Measurements from ENCODE around the gene ZIC2. TPM values are rescaled to one million over a fixed set of nuclear protein-coding genes. Genes with fewer than 3 reads are reported as not detected.
"Not testable (repeated sequence)": the region's sequence is repeated elsewhere in the genome, so short reads cannot be mapped to it uniquely, and the experiment has no call there.

Gene ZIC2
- total RNA-seq, 3 donors from 2014 or later (not counting 1 experiment from before 2014, with no cell fraction given) = not detected

DNA sequence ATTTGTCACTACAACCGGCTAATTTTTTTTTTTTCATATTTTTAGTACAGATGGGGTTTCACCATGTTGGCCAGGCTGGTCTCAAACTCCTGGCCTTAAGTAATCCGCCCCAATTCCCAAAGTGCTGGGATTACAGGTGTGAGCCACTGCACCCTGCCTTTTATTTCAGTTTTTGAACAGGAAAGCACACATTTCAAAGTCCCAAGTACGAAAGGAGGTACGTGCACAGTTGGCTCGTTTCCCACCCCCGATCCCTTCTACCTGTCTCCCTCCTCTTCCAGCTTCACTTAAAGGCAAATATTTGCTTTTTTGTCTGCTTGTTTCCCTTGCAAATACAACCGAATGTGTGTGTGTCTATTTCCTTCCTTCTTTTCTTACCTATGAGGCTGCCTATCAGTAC is 40.5 kb upstream of the ZIC2 start:
- intact Hi-C loops (cut with micrococcal nuclease) = no loop called here
- Histone ChIP-seq H3K36me3 (ENCODE audit: control insufficient read depth, insufficient read depth, low read length) (no peaks in the 10 kb centered on the region), H3K4me1 (ENCODE audit: control insufficient read depth, insufficient read depth, low read length) (no peaks in the 10 kb centered on the region), H3K9me3 (ENCODE audit: control insufficient read depth, insufficient read depth, low read length) (no peaks in the 10 kb centered on the region), H3K27me3 (ENCODE audit: control insufficient read depth, insufficient read depth, low read length) (peaks cover 4% of the 10 kb centered on the region), H3K4me3 (ENCODE audit: low read length) (no peak overlapping the region), H3K27ac (ENCODE audit: low read length) (no peak overlapping the region)
- no peaks in the 10 kb centered on the region for H3K4me1 Mint-ChIP-seq
- DNase-seq (no peak), ATAC-seq (no peak)
- peaks cover 18 to 38% of the 10 kb centered on the region in 2 donors for H3K27me3 Mint-ChIP-seq (ENCODE audit: low read depth in 2 of 2)
- 74% methylated on average over 7 of the region's 7 CpGs for WGBS (ENCODE audit: insufficient coverage)
- no peaks in the 10 kb centered on the region for H3K36me3 Mint-ChIP-seq
- H3K27ac Mint-ChIP-seq = no peak overlapping the region
- no peak for TF ChIP-seq CTCF (IDR thresholded peaks at IDR 0.05)
- H3K9me3 Mint-ChIP-seq = no peaks in the 10 kb centered on the region
- H3K4me3 Mint-ChIP-seq = no peak overlapping the region

- TF ChIP-seq CTCF (IDR thresholded peaks at IDR 0.05) = no peak
- H3K27me3 Mint-ChIP-seq (ENCODE audit: low read depth in 2 of 2) = peaks cover 22 to 39% of the 10 kb centered on the region in 2 donors
- no peaks in the 10 kb centered on the region for H3K9me3 ChIP-seq (ENCODE audit: control insufficient read depth, insufficient read depth, low read length)
- intact Hi-C loops (cut with micrococcal nuclease) = no loop called here
- H3K27ac Mint-ChIP-seq = no peak overlapping the region
- ATAC-seq (no peak), DNase-seq (no peak)
- H3K4me1 ChIP-seq (ENCODE audit: control insufficient read depth, insufficient read depth, low read length) = no peaks in the 10 kb centered on the region
- no peak overlapping the region for H3K4me3 Mint-ChIP-seq
- no peaks in the 10 kb centered on the region for H3K36me3 ChIP-seq (ENCODE audit: control insufficient read depth, insufficient read depth, low read length)
- H3K4me1 Mint-ChIP-seq = no peaks in the 10 kb centered on the region
- no peak overlapping the region for H3K27ac ChIP-seq (ENCODE audit: low read length)
- no peak overlapping the region for H3K4me3 ChIP-seq (ENCODE audit: low read length)
- H3K36me3 Mint-ChIP-seq = no peaks in the 10 kb centered on the region
- no peaks in the 10 kb centered on the region for H3K9me3 Mint-ChIP-seq
- 91% methylated on average over 3 of the region's 4 CpGs for WGBS (ENCODE audit: insufficient coverage)
- peaks cover 5% of the 10 kb centered on the region for H3K27me3 ChIP-seq (ENCODE audit: control insufficient read depth, insufficient read depth, low read length)
These were observed 39.7 kb upstream of the ZIC2 start for GRCh38 chr13:99941911-99942310.

- no peaks in the 10 kb centered on the region for H3K9me3 Mint-ChIP-seq
- no peak overlapping the region for H3K4me3 Mint-ChIP-seq
- WGBS (ENCODE audit: insufficient coverage) = 77% methylated on average over 6 of the region's 7 CpGs
- no peaks in the 10 kb centered on the region for H3K36me3 ChIP-seq (ENCODE audit: control insufficient read depth, insufficient read depth, low read length)
- TF ChIP-seq CTCF (IDR thresholded peaks at IDR 0.05) = no peak
- H3K9me3 ChIP-seq (ENCODE audit: control insufficient read depth, insufficient read depth, low read length) = no peaks in the 10 kb centered on the region
- no peaks in the 10 kb centered on the region for H3K4me1 Mint-ChIP-seq
- intact Hi-C loops (cut with micrococcal nuclease) = no loop called here
- no peak overlapping the region for H3K4me3 ChIP-seq (ENCODE audit: low read length)
- no peak overlapping the region for H3K27ac ChIP-seq (ENCODE audit: low read length)
- H3K27ac Mint-ChIP-seq = no peak overlapping the region
- no peak for ATAC-seq
- H3K27me3 Mint-ChIP-seq (ENCODE audit: low read depth in 2 of 2) = peaks cover 33 to 53% of the 10 kb centered on the region in 2 donors
- H3K36me3 Mint-ChIP-seq = no peaks in the 10 kb centered on the region
- no peaks in the 10 kb centered on the region for H3K4me1 ChIP-seq (ENCODE audit: control insufficient read depth, insufficient read depth, low read length)
- no peak for DNase-seq
- H3K27me3 ChIP-seq (ENCODE audit: control insufficient read depth, insufficient read depth, low read length) = peaks cover 6% of the 10 kb centered on the region
These were observed 37.5 kb upstream of the ZIC2 start for GRCh38 chr13:99944102-99944501.

DNA sequence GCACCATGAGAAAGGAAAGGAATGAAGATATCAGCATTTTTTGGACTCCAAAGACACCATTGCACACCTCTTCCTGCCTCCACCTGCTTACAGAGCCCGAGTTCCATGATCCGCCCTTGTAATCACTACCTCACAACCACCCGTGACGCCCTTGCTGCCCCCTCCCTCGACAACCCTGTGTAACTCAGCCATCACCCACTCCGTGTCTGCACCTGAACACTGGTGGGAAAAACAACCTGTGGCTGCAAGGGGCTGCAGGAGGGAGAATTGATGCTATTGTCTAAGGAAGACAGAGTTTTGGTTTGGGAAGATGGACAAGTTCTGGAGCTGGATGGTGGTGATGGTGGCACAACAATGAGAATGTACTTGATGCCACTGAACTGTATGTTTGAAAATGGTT is 37.0 kb upstream of the ZIC2 start:
- TF ChIP-seq CTCF (IDR thresholded peaks at IDR 0.05) = no peak
- intact Hi-C loops (cut with micrococcal nuclease) = no loop called here
- H3K36me3 ChIP-seq (ENCODE audit: control insufficient read depth, insufficient read depth, low read length) = no peaks in the 10 kb centered on the region
- Mint-ChIP-seq H3K4me3 (no peak overlapping the region), H3K27ac (no peak overlapping the region), H3K9me3 (no peaks in the 10 kb centered on the region), H3K27me3 (ENCODE audit: low read depth in 2 of 2) (peaks cover 36 to 58% of the 10 kb centered on the region in 2 donors), H3K4me1 (no peaks in the 10 kb centered on the region), H3K36me3 (no peaks in the 10 kb centered on the region)
- H3K4me1 ChIP-seq (ENCODE audit: control insufficient read depth, insufficient read depth, low read length) = no peaks in the 10 kb centered on the region
- ATAC-seq = no peak
- WGBS (ENCODE audit: insufficient coverage) = 88% methylated on average over 6 of the region's 6 CpGs
- no peak overlapping the region for H3K27ac ChIP-seq (ENCODE audit: low read length)
- peaks cover 6% of the 10 kb centered on the region for H3K27me3 ChIP-seq (ENCODE audit: control insufficient read depth, insufficient read depth, low read length)
- H3K9me3 ChIP-seq (ENCODE audit: control insufficient read depth, insufficient read depth, low read length) = no peaks in the 10 kb centered on the region
- H3K4me3 ChIP-seq (ENCODE audit: low read length) = no peak overlapping the region
- no peak for DNase-seq

DNA sequence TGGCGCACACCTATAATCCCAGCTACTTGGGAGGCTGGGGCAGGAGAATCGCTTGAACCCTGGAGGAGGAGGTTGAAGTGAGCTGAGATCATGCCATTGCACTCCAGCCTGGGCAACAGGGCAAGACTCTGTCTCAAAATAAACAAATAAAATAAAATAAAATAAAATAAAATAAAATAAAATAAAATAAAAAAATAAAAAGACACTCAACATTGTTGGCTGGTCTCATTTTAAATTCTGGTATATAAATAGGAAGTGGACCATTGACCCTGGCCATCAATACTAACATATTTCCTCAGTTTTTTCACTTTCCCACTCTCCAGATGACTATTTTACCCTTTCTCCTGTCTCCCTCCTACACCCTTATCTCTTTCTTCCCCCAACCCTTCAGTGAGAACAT is 36.1 kb upstream of the ZIC2 start:
- H3K27ac ChIP-seq (ENCODE audit: low read length); H3K9me3 ChIP-seq (ENCODE audit: control insufficient read depth, insufficient read depth, low read length); H3K4me3 ChIP-seq (ENCODE audit: low read length); DNase-seq; H3K4me1 Mint-ChIP-seq; H3K9me3 Mint-ChIP-seq; intact Hi-C loops (cut with micrococcal nuclease); H3K27me3 ChIP-seq (ENCODE audit: control insufficient read depth, insufficient read depth, low read length); H3K4me3 Mint-ChIP-seq; ATAC-seq; H3K4me1 ChIP-seq (ENCODE audit: control insufficient read depth, insufficient read depth, low read length); H3K36me3 ChIP-seq (ENCODE audit: control insufficient read depth, insufficient read depth, low read length); H3K36me3 Mint-ChIP-seq; H3K27ac Mint-ChIP-seq: not testable (repeated sequence)
- no CpG with 5 or more reads among the region's 2 CpGs for WGBS (ENCODE audit: insufficient coverage)
- H3K27me3 Mint-ChIP-seq (ENCODE audit: low read depth in 2 of 2) = peaks cover 38 to 60% of the 10 kb centered on the region in 2 donors

Measured in natural killer cell (primary cell).